HG03354 (cell line): ENCODE measurements around the gene TMEM50A.
"Not testable (repeated sequence)": the region's sequence is repeated elsewhere in the genome, so short reads cannot be mapped to it uniquely, and the experiment has no call there.

Experiments
- ATAC-seq: cut with Tn5 transposase; IDR thresholded peaks from one replicate; pipeline ENCODE4 v1.9.1; 2021; ENCODE audit warnings: mild to moderate bottlenecking; ENCODE audit not compliant: unreplicated experiment, poor library complexity, severe bottlenecking

TMEM50A gene

DNA sequence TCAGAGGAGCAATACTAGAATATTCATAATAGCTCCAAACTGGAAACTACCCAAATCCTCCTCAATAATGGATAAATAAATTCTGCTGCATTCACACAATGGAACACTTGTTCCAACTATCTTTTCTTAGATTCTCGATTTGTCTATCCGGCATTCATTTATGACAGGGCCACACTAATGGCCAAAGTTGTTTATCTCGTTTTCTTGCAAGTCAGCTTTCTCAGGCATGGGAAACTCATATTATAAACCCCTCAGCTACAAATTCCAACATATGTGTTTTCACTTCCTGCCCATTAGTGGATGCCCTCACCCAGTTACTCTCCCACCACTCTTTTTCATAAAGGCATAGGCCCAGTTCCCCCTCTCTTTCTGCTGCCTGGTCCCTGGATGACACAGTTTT, 40.2 kb downstream of the TMEM50A start:
- not testable (repeated sequence) for ATAC-seq

DNA sequence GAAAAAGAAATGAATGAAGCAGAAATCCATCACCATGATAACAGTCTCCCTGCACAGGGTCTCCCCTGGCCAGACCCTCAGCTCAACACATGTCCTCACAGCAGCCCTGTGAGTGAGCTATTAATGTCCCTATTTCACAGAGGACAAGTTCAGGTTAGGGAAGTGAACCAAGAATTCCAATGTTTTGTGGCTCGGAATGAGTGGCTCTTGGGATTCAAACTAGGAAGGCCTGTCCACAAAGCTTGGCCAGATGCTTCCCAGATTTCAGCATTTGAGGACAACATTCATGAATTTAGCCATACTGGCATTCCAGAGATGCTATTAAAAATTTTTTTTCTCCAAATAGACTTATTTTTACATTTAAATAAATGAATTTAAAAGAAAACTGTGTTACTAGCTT, 44.4 kb downstream of the TMEM50A start:
- not testable (repeated sequence) for ATAC-seq

- not testable (repeated sequence) for ATAC-seq
These were observed 45.0 kb downstream of the TMEM50A start for GRCh38 chr1:25383090-25383489.

DNA sequence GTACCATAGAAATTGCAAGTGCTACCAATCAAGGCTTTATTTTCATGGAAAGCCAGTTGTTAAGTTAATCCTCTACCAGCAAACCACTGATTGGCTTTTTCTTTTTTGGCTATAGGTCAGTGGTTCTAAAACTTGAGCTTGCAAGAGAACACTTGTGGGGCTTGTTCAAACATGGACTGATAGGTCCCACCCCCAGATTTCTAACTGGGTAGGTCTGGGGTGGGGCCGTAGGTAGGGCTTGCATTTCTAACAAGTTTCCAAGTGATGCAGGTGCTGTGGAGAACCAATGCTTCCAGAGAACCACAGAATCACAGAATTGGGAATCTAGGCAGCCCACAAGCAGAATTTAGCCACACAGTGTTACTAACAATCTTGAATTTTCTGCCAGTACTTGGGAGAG, 45.7 kb downstream of the TMEM50A start:
- not testable (repeated sequence) for ATAC-seq

DNA sequence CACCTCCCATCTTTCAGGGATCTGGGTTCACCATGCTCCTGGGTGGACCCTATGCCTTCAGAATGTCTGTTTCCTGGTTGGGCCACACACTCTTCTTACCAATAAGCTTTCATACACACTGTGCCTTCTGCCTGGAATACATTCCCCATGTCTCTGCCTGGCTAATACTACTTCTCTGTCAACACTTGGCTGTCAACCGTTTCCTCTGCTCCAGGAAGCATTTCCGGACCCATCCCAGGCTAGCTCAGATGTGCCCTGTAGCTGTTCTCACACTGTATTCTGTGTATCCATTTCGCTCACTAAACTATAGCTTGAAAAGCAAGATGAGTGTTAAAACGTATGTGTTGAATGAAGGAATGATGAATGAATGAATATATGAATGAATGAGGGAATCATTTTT, 49.0 kb downstream of the TMEM50A start:
- not testable (repeated sequence) for ATAC-seq

- ATAC-seq = not testable (repeated sequence)
These were observed 50.6 kb downstream of the TMEM50A start for GRCh38 chr1:25388691-25389090.

- not testable (repeated sequence) for ATAC-seq
These were observed 51.6 kb downstream of the TMEM50A start for GRCh38 chr1:25389721-25390120.

GRCh38 chr1:25392841-25393240, 54.7 kb downstream of the TMEM50A start:
- ATAC-seq = no peak

DNA sequence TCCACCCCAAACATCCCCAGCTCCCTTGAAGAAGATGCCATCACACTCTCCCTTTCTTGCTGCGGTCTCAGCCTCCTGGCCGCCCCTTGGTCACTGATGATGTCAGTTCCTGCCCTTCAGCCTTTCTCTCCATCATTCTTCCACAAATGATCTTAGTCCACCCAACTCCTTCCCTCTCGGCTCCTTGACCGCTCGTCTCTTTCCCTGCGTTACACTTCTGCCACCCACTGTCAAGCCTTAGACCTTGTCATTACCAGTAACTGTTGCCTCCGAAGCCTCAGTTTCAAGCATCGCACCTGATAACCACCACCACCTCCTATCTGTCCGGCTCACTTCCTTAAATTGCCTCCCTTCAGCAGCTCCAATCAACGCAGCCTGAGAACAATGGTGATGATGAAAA, 59.4 kb downstream of the TMEM50A start:
- not testable (repeated sequence) for ATAC-seq

DNA sequence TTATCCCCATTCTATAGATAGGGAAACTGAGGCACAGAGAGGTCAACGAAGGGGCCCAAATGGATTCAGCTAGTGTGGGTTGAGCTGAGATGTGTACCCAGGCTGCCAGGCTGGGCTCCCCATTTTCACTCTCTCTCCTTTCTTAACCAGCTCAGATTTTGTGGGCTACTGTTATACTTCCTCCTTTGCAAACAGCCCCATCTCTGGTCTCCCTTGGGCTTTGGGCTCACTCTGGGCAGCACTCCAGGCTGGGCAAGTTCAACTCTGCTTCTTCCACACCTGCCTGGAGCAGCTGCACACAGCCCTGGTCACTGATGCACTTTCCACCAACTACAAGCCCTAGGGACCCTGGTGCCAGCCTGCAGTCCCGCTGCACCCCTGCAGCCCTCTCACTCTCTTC, 59.9 kb downstream of the TMEM50A start:
- not testable (repeated sequence) for ATAC-seq

GRCh38 chr1:25402947-25403803, 65.0 kb downstream of the TMEM50A start:
- not testable (repeated sequence) for ATAC-seq

- not testable (repeated sequence) for ATAC-seq
These were observed 67.7 kb downstream of the TMEM50A start for GRCh38 chr1:25405731-25406305.

DNA sequence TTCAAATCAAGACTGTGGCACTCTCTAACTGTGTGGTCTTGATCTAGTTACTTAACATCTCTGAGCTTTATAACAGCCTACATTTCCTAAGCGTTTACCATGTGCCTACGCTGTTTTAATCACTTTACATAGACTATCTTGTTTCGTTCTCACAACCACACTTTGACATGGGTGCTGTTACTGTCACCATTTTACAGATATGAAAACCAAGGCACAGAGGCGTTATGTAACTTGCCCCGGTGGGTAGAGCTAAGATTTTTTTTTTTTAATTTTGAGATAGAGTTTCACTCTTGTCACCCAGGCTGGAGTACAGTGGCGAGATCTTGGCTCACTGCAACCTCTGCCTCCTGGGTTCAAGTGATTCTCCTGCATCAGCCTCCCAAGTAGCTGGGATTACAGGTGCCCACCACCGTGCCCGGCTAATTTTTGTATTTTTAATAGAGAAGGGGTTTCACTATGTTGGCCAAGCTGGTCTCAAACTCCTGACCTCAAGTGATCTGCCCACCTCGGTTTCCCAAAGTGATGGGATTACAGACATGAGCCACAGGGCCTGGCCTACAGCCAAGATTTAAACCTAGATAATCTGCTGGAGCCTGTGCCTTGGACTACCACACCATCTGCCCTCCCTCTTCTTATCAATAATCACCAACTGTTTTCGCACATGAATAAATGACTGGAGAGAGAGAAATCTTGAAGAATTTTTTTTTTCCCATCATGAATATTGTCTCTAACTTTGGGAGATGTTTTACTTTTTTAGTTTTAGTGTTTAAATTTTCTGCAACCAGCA, 71.7 kb downstream of the TMEM50A start:
- ATAC-seq = not testable (repeated sequence)
